PFSK-1 (cell line): ENCODE measurements around the gene ADAM23.

Experiments used
- FOXP2 ChIP-seq: optimal IDR thresholded peaks from 2 replicates; pipeline ENCODE3; 2011; ENCODE audit warnings: borderline replicate concordance, control low read depth, inconsistent platforms; ENCODE audit not compliant: insufficient read depth; ENCODE audit errors: extremely low read length, extremely low read depth
- POLR2AphosphoS5 ChIP-seq: IDR thresholded peaks from 2 replicates; pipeline ENCODE4 v1.6.1; 2012; ENCODE audit warnings: low read depth, mild to moderate bottlenecking, control low read depth, low read length, moderate library complexity
- SIN3A ChIP-seq: IDR thresholded peaks from 2 replicates; pipeline ENCODE4 v1.6.1; 2012; ENCODE audit warnings: mild to moderate bottlenecking, low read length, moderate library complexity, borderline replicate concordance; ENCODE audit not compliant: insufficient read depth
- TAF1 ChIP-seq: IDR thresholded peaks from 2 replicates; pipeline ENCODE4 v1.6.1; 2012; ENCODE audit warnings: low read length, control low read depth, borderline replicate concordance; ENCODE audit not compliant: insufficient read depth
- TF ChIP-seq, protein P1 (sequence below), 2 experiments: IDR thresholded peaks; 2 replicates each; pipeline versions ENCODE4 v1.6.1 to v1.8.0; 2011 to 2012; ENCODE audit warnings: low read depth in 2 of 2, low read length in 2 of 2, control low read depth in 1 of 2, inconsistent platforms in 1 of 2, mild to moderate bottlenecking in 1 of 2, moderate library complexity in 1 of 2; ENCODE audit not compliant: insufficient read depth in 1 of 2

The ADAM23 gene

DNA sequence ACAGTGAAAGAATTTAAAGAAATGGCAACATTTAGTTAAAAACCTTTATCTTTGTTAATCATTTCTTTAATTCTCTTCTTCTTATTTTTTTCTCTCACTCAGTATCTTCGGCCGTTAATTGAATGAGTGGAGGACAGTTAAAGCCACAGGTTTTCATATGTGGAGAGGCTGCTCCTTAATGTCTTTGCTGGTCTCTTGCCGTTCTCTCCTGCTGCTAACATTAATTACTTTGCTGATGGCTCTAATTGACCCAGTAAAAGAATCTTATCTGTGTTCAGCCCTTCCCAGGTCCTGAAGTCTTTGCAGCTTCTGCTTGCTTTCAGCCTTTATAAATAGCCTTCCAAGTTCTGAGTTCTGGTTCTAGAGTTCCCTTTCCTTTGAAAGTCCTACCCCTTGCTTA lies 77.1 kb downstream of the ADAM23 start:
- no peak for TF ChIP-seq FOXP2
- no peak for TF ChIP-seq SIN3A
- no peak for TF ChIP-seq POLR2AphosphoS5

- TF ChIP-seq, protein P1, sequence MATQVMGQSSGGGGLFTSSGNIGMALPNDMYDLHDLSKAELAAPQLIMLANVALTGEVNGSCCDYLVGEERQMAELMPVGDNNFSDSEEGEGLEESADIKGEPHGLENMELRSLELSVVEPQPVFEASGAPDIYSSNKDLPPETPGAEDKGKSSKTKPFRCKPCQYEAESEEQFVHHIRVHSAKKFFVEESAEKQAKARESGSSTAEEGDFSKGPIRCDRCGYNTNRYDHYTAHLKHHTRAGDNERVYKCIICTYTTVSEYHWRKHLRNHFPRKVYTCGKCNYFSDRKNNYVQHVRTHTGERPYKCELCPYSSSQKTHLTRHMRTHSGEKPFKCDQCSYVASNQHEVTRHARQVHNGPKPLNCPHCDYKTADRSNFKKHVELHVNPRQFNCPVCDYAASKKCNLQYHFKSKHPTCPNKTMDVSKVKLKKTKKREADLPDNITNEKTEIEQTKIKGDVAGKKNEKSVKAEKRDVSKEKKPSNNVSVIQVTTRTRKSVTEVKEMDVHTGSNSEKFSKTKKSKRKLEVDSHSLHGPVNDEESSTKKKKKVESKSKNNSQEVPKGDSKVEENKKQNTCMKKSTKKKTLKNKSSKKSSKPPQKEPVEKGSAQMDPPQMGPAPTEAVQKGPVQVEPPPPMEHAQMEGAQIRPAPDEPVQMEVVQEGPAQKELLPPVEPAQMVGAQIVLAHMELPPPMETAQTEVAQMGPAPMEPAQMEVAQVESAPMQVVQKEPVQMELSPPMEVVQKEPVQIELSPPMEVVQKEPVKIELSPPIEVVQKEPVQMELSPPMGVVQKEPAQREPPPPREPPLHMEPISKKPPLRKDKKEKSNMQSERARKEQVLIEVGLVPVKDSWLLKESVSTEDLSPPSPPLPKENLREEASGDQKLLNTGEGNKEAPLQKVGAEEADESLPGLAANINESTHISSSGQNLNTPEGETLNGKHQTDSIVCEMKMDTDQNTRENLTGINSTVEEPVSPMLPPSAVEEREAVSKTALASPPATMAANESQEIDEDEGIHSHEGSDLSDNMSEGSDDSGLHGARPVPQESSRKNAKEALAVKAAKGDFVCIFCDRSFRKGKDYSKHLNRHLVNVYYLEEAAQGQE (IDR thresholded peaks at IDR 0.05; ENCODE audit: insufficient read depth in 1 of 2, low read depth in 2 of 2, low read length in 2 of 2), result no peak
- no peak for TF ChIP-seq FOXP2
- no peak for TF ChIP-seq SIN3A
- TF ChIP-seq POLR2AphosphoS5, result no peak
- TF ChIP-seq TAF1, result no peak
These were observed 77.8 kb downstream of the ADAM23 start for GRCh38 chr2:206521115-206521514.

DNA sequence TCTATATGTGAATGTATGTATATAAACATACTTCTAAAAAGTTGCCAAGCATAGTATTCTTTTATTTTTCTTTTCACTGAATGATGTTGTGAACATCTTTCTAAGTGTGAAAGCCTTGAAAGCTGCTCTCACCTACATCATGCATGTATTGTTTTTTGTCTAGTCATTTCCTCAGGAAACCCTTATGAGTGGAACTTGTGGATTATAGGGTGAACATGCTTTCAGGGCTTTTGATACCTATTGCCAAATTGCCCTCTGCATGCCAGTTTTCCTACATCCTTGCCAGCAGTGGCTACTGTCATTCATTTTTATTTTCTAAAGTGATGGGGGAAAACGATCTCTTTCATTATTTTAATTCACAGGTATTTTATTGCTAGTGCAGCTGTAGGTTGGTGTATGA lies 78.3 kb downstream of the ADAM23 start:
- TF ChIP-seq TAF1 (no peak), POLR2AphosphoS5 (no peak), FOXP2 (no peak), SIN3A (no peak)
- TF ChIP-seq, protein P1 (IDR thresholded peaks at IDR 0.05; ENCODE audit: insufficient read depth in 1 of 2, low read depth in 2 of 2, low read length in 2 of 2), result no peak

DNA sequence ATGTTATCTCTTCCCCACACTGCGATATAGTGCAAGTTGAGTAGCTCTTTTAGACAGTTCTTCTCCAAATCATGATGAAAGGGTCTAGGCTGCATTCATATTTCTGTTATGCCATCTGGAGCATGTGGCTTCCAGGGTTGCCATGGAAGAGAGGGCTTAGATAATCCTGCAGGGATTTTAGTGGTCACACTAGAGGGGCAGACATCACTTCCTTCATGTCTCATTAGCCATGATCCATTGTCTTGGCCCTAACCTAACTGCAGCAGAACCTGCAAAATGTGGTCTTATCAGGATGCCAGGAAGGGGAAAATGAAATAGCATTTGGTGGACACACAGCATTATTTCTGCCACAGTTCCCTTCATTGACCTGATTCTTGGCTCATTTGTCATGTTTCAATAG lies 83.1 kb downstream of the ADAM23 start:
- TF ChIP-seq TAF1 (no peak), FOXP2 (no peak), SIN3A (no peak), POLR2AphosphoS5 (no peak)
- TF ChIP-seq, protein P1 (IDR thresholded peaks at IDR 0.05; ENCODE audit: insufficient read depth in 1 of 2, low read depth in 2 of 2, low read length in 2 of 2), result no peak

GRCh38 chr2:206527153-206527552 lies 83.8 kb downstream of the ADAM23 start:
- TF ChIP-seq POLR2AphosphoS5 (no peak), FOXP2 (no peak), SIN3A (no peak), TAF1 (no peak)
- TF ChIP-seq, protein P1 (IDR thresholded peaks at IDR 0.05; ENCODE audit: insufficient read depth in 1 of 2, low read depth in 2 of 2, low read length in 2 of 2), result no peak

GRCh38 chr2:206530727-206531126 lies 87.4 kb downstream of the ADAM23 start:
- TF ChIP-seq, protein P1 (IDR thresholded peaks at IDR 0.05; ENCODE audit: insufficient read depth in 1 of 2, low read depth in 2 of 2, low read length in 2 of 2), result no peak
